Vagina (tissue), 2 donors: ENCODE results near the gene GAN.

Experiments used
- CTCF ChIP-seq, 3 experiments: fragments of 450-650 bp in 2 of 3; fragments of 200-600 bp in 1 of 3; sonication (generic) in 1 of 3; IDR thresholded peaks; one replicate each; pipeline ENCODE4 v1.5.1; 2017 to 2019; ENCODE audit warnings: antibody characterized with exemption in 3 of 3, mild to moderate bottlenecking in 2 of 3, moderate library complexity in 2 of 3
- POLR2A ChIP-seq, 2 donors: fragments of 450-650 bp; IDR thresholded peaks; one replicate each; pipeline ENCODE4 v1.6.1; 2017; ENCODE audit warnings: antibody characterized with exemption in 2 of 2, mild to moderate bottlenecking in 2 of 2, moderate library complexity in 2 of 2

GRCh38 chr16:81413245-81413990, 98.7 kb downstream of the GAN start:
- TF ChIP-seq POLR2A (IDR thresholded peaks at IDR 0.05): no peak
- TF ChIP-seq CTCF (IDR thresholded peaks at IDR 0.05): no peak
